Natural killer cell (primary cell): ENCODE results near the gene FRS2. TPM values are rescaled to one million over a fixed set of nuclear protein-coding genes. Genes with fewer than 3 reads are reported as not detected.

Source experiments
- ATAC-seq, 3 donors: fragments of 150-1000 bp in 2 of 3; fragments of 200-7000 bp in 1 of 3; cut with Tn5 transposase; 1 replicate in 1 of 3; 2 replicates in 2 of 3; pipeline ENCODE4 v1.10.0; 2021; ENCODE audit warnings: mild to moderate bottlenecking in 2 of 3, moderate library complexity in 2 of 3
- DNase-seq, 2 donors: peaks; one replicate each; pipeline versions ENCODE4 v3.0.0 to v3.0.0-alpha.2; 2013 to 2021; ENCODE audit warnings: mixed read lengths in 1 of 2
- H3K27ac ChIP-seq: one replicate; pipeline ENCODE4 v1.5.1; 2013; ENCODE audit warnings: mild to moderate bottlenecking, low read length
- H3K27me3 ChIP-seq: one replicate; pipeline ENCODE4 v1.6.1; 2013; ENCODE audit warnings: low read length; ENCODE audit not compliant: control insufficient read depth, insufficient read depth
- H3K36me3 ChIP-seq: one replicate; pipeline ENCODE4 v1.6.1; 2013; ENCODE audit warnings: low read length; ENCODE audit not compliant: control insufficient read depth, insufficient read depth
- H3K4me1 ChIP-seq: one replicate; pipeline ENCODE4 v1.6.1; 2013; ENCODE audit warnings: low read length; ENCODE audit not compliant: control insufficient read depth, insufficient read depth
- H3K4me3 ChIP-seq: one replicate; pipeline ENCODE4 v1.5.1; 2013; ENCODE audit warnings: low read length
- H3K9me3 ChIP-seq: one replicate; pipeline ENCODE4 v1.6.1; 2013; ENCODE audit warnings: low read length; ENCODE audit not compliant: control insufficient read depth, insufficient read depth
- H3K27ac Mint-ChIP-seq, 2 donors: one replicate each; pipeline ENCODE4 v1.8.0; 2022; ENCODE audit warnings: mild to moderate bottlenecking in 2 of 2, mixed read lengths in 2 of 2, moderate library complexity in 1 of 2
- H3K27me3 Mint-ChIP-seq, 2 donors: one replicate each; pipeline ENCODE4 v1.8.0; 2022; ENCODE audit warnings: low read depth in 2 of 2, mixed read lengths in 2 of 2
- H3K36me3 Mint-ChIP-seq: one replicate; pipeline ENCODE4 v1.8.0; 2022; ENCODE audit warnings: mixed read lengths
- H3K4me1 Mint-ChIP-seq, 2 donors: one replicate each; pipeline ENCODE4 v1.8.0; 2022; ENCODE audit warnings: mixed read lengths in 2 of 2
- H3K4me3 Mint-ChIP-seq: one replicate; pipeline ENCODE4 v1.8.0; 2022; ENCODE audit warnings: mild to moderate bottlenecking, moderate library complexity, mixed read lengths
- H3K9me3 Mint-ChIP-seq, 2 donors: one replicate each; pipeline ENCODE4 v1.8.0; 2022; ENCODE audit warnings: mixed read lengths in 2 of 2
- WGBS: methylation state at CpG from one replicate; pipeline ENCODE4 v1.1.7; 2013; ENCODE audit warnings: missing lambda C conversion rate; ENCODE audit not compliant: insufficient coverage; 5-methylcytosine and 5-hydroxymethylcytosine counted together
- intact Hi-C: fragments of 100-400 bp; cut with micrococcal nuclease; formaldehyde crosslinking; loops from one replicate; pipeline ENCODE4 v1.14.2; 2022
- total RNA-seq, 4 donors: library from RNA; stranded (reverse); fragments of 120-200 nt in 1 of 4; gene quantifications; one replicate each; pipeline versions ENCODE4 v1.2.3 to v1.2.4, GENCODE V29; 2013 to 2022
- TF ChIP-seq, protein P1 (sequence below): fragments of 200-600 bp; IDR thresholded peaks from one replicate; pipeline ENCODE4 v1.8.0; 2022; ENCODE audit warnings: antibody characterized with exemption

The FRS2 gene
- total RNA-seq, 3 donors from 2014 or later (not counting 1 experiment from before 2014, with no cell fraction given) = 25.6 to 33.8 (median 28.2) TPM

DNA sequence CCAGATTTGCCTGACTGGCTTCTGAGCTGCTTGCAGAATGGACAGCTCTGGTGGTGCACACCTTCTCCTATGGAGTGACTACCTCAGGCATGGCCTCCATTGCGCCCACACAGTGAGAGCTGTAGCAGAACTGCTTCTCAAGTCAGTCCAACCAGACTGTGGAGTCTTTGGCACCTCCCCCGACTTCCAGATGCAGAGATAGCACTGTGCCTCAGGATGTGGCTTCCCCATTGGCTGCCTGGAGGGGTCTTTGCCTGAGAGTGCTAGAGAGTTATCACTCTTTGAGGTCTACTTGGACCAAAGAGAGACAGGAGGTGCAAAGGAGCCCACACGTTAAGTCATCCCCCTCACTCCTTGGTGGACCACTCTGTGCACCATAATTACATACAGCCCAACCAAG lies 44.8 kb upstream of the FRS2 start:
- no peak overlapping the region for H3K27ac Mint-ChIP-seq
- no peak overlapping the region for H3K27ac ChIP-seq
- no peaks in the 10 kb centered on the region for H3K4me1 ChIP-seq
- H3K36me3 Mint-ChIP-seq = no peaks in the 10 kb centered on the region
- TF ChIP-seq, protein P1, sequence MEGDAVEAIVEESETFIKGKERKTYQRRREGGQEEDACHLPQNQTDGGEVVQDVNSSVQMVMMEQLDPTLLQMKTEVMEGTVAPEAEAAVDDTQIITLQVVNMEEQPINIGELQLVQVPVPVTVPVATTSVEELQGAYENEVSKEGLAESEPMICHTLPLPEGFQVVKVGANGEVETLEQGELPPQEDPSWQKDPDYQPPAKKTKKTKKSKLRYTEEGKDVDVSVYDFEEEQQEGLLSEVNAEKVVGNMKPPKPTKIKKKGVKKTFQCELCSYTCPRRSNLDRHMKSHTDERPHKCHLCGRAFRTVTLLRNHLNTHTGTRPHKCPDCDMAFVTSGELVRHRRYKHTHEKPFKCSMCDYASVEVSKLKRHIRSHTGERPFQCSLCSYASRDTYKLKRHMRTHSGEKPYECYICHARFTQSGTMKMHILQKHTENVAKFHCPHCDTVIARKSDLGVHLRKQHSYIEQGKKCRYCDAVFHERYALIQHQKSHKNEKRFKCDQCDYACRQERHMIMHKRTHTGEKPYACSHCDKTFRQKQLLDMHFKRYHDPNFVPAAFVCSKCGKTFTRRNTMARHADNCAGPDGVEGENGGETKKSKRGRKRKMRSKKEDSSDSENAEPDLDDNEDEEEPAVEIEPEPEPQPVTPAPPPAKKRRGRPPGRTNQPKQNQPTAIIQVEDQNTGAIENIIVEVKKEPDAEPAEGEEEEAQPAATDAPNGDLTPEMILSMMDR = no peak
- no peak for DNase-seq
- 72% methylated on average over 3 of the region's 3 CpGs for WGBS
- intact Hi-C loops = no loop called here
- H3K4me3 Mint-ChIP-seq = no peak overlapping the region
- no peaks in the 10 kb centered on the region for H3K9me3 ChIP-seq
- H3K27me3 ChIP-seq = no peaks in the 10 kb centered on the region
- ATAC-seq = no peak
- peaks cover 0 to 3% of the 10 kb centered on the region in 2 donors for H3K4me1 Mint-ChIP-seq
- no peaks in the 10 kb centered on the region for H3K36me3 ChIP-seq
- H3K9me3 Mint-ChIP-seq = no peaks in the 10 kb centered on the region
- H3K4me3 ChIP-seq = no peak overlapping the region
- H3K27me3 Mint-ChIP-seq = no peaks in the 10 kb centered on the region

DNA sequence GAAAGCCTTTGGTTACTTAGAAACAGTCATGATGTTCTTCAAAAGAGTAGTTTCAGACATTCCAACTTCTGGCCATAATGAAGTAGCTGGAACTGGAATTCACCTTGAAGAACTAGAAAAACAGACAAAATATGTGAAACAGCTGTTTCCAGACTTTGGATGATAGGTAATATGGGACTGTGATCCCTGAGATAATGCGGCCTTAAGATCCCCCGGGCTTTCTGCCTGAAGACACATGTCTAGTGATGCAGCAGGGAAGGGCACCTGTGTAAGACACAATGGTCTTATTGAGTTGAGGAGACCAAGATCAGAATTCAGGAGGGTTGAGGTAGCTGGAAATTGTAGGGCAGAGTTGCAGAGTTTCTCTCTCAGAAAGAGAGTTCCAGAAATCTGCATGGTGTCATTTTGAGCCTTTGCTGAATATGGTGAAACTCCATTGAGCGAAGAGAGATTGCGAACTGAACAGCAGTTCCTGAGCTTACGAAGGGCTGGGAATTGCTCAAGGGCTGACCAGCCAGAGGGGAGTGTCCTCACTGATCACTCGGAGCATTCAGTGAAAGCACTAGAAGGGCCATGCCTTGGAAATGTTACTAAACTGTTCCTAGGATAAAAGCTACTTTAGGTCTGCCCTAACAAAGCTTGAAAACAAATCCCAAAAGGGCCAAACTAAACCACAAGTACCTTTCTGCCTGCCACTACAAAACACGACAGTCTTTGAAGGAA lies 41.7 kb upstream of the FRS2 start:
- ATAC-seq (no peak), DNase-seq (no peak)
- H3K9me3 Mint-ChIP-seq = no peaks in the 10 kb centered on the region
- H3K27me3 Mint-ChIP-seq = no peaks in the 10 kb centered on the region
- H3K27ac Mint-ChIP-seq = no peak overlapping the region
- intact Hi-C loops = no loop called here
- no peaks in the 10 kb centered on the region for H3K4me1 ChIP-seq
- no peaks in the 10 kb centered on the region for H3K36me3 Mint-ChIP-seq
- no peaks in the 10 kb centered on the region for H3K27me3 ChIP-seq
- H3K9me3 ChIP-seq = no peaks in the 10 kb centered on the region
- H3K27ac ChIP-seq = no peak overlapping the region
- TF ChIP-seq, protein P1 = no peak
- H3K4me3 ChIP-seq = no peak overlapping the region
- peaks cover 0 to 3% of the 10 kb centered on the region in 2 donors for H3K4me1 Mint-ChIP-seq
- no peak overlapping the region for H3K4me3 Mint-ChIP-seq
- no peaks in the 10 kb centered on the region for H3K36me3 ChIP-seq
- WGBS = 95% methylated on average over 7 of the region's 7 CpGs

DNA sequence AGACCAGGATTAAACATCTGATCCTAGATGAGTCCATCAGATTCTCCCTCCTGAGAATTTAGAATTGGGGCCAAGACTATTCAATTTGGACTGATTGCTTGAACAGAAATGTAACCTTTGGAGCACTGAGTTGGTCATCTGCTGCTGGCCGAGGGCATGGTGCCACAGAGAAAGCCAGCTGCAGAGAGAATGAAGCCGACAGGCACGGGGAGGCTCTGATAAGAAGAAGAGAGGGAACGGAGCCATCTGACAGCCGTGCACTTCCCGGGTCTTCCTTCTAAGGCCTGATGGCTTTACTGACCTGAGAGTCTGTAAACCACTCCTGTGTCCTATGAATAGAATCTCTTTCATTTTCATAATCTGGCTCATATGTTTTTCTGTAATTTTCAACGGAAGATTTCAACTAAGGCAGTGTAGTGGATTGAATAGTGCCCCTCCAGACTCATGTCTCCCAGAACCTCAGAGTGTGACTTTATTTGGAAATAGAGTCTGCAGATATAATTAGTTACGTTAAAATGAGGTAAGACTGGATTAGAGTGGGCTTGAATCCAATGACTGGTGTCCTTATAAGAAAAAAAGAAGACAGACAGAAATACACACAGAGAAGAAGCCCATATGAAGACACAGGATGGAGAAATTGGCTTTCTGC lies 39.1 kb upstream of the FRS2 start:
- Mint-ChIP-seq H3K9me3 (no peaks in the 10 kb centered on the region), H3K4me3 (no peak overlapping the region), H3K36me3 (no peaks in the 10 kb centered on the region), H3K27me3 (peaks cover 0 to 6% of the 10 kb centered on the region in 2 donors), H3K4me1 (no peaks in the 10 kb centered on the region), H3K27ac (no peak overlapping the region)
- H3K4me3 ChIP-seq = no peak overlapping the region
- ATAC-seq = no peak
- DNase-seq = no peak
- H3K4me1 ChIP-seq = no peaks in the 10 kb centered on the region
- H3K36me3 ChIP-seq = no peaks in the 10 kb centered on the region
- H3K27ac ChIP-seq = no peak overlapping the region
- TF ChIP-seq, protein P1 = no peak
- 94% methylated on average over 8 of the region's 8 CpGs for WGBS
- intact Hi-C loops = no loop called here
- H3K9me3 ChIP-seq = no peaks in the 10 kb centered on the region
- no peaks in the 10 kb centered on the region for H3K27me3 ChIP-seq
